KOPT-K1 (cell line): ENCODE results near the gene ZSWIM7.

Source experiments
- H3K27ac ChIP-seq: fragments of 200-600 bp; sonication (generic); 2 replicates; pipeline ENCODE4 v1.5.1; 2016; ENCODE audit warnings: antibody characterized with exemption, mild to moderate bottlenecking, low read depth, low read length; ENCODE audit not compliant: poor library complexity, severe bottlenecking
- H3K36me3 ChIP-seq: fragments of 200-600 bp; sonication (generic); 2 replicates; pipeline ENCODE4 v1.5.1; 2017; ENCODE audit warnings: antibody characterized with exemption, mild to moderate bottlenecking, low read length, moderate library complexity; ENCODE audit not compliant: insufficient read depth
- H3K9me3 ChIP-seq: fragments of 200-600 bp; sonication (generic); 2 replicates; pipeline ENCODE4 v1.5.1; 2017; ENCODE audit warnings: antibody characterized with exemption, low read length, mild to moderate bottlenecking; ENCODE audit not compliant: insufficient read depth, poor library complexity, severe bottlenecking

ZSWIM7 gene, protein sequence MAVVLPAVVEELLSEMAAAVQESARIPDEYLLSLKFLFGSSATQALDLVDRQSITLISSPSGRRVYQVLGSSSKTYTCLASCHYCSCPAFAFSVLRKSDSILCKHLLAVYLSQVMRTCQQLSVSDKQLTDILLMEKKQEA

DNA sequence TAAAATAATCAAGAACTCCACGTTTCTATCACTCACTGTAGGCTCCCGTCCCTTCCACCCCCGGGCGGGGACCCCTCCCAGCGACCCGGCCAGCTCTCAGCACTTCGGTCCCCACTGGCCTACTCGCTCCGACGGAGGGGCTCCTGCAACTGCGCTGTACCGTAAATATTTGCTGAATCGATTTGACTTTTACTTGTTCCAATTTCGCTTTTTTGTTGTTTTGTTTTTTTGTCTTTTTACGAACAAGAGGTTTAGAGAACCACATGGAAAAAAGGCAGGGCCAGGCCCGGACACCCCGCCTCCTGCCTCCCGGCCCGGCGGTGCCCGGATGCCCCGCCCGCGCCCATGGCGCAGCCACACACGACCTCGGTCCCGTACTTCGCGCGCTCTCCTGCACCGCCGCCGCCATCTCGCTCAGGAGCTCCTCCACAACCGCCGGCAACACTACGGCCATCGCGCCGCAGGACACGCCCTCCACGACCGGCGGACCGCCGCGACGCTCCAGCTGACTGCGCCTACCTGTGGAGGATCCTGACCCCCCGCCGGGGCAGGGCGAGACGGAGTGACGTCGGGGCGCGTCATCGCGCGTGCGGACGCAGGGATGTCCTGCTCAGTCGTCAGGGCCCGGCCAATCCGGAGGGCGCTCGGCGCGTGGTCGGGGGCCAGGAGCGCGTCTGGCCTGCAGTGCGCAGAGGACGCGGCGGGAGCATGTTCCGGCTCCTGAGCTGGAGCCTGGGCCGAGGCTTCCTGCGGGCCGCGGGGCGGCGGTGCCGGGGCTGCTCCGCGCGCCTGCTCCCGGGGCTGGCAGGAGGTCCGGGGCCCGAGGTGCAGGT, at the start of gene ZSWIM7, which contains the start of gene TTC19:
Gene ZSWIM7 (minus strand): TSS at position 564 of the 833 bp plus-strand sequence. CDS start 110 bp downstream, at position 454.
Gene TTC19 (plus strand): TSS at position 684 of the 833 bp plus-strand sequence. CDS start 25 bp downstream, at position 709.
- Histone ChIP-seq H3K36me3 (peaks cover 33% of the 10 kb centered on the region), H3K9me3 (no peaks in the 10 kb centered on the region), H3K27ac (peak within 1 kb of the TSS; percentile 80)

DNA sequence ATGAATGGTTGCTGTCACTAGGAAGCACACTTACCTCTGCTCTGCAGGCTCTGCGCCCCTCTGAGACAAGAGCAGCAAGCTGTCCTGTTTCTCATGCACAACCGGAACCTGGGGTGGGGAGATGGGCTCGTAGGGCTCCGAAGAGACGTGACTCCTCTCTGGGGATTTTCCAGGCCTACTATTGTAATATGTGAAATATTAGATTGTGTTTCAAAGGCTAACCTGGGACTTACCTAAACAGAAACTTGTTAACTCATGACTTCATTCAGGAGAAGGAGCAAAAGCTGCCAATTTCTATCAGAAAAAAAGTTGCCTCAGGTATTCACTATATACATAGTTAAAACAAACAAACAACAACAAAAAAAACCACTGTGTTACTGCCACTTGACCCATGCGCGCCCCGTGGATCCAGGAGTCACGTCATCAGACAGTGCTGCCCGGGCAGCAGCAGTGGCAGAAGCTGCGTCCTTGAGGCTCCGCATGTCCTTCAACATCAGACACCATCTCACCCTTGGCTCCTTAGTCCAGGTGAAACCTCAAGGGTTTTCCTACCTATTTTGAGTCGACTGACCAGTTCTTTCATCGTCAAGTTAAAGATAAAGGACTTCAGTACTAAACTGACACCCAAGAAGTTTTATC, 49.4 kb upstream of the ZSWIM7 start:
- H3K36me3 ChIP-seq, result peaks cover 92% of the 10 kb centered on the region
- no peaks in the 10 kb centered on the region for H3K9me3 ChIP-seq
- no peak overlapping the region for H3K27ac ChIP-seq

DNA sequence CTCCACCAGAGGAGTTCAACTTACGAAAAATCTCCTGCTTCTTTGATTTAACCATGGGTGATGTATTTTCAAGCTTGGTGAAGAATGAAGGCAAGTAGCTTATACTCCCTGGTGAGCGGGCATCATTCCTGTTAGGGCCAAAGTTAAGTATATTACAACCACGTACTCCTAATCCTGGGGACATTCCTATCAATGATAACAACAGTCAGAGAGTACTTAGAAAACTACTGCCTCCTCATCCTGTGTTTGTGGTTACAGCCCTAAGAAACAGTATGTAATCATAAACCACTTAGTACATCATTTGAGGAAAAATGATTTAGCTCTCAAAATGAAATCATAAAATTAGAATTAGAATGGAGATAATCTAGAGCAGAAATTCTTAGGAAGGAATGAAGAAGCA, 47.5 kb upstream of the ZSWIM7 start:
- Histone ChIP-seq H3K27ac (no peak overlapping the region), H3K36me3 (peaks cover 98% of the 10 kb centered on the region), H3K9me3 (no peaks in the 10 kb centered on the region)

DNA sequence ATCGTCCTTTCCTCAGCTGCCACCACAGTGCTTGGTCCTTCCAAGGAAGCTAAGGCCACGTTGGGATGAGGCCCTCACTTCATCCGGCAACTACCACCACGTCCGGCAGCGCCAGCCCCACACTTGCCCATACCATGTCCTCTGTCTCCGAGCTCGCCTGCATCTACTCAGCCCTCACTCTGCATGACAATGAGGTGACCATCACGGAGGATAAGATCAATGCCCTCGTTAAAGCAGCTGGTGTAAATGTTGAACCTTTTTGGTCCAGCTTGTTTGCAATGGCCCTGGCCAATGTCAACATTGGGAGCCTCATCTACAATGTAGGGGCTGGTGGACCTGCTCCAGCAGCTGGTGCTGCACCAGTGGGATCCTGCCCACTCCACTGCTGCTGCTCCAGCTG, 45.0 kb upstream of the ZSWIM7 start:
- Histone ChIP-seq H3K9me3 (no peaks in the 10 kb centered on the region), H3K36me3 (peaks cover 97% of the 10 kb centered on the region), H3K27ac (no peak overlapping the region)

DNA sequence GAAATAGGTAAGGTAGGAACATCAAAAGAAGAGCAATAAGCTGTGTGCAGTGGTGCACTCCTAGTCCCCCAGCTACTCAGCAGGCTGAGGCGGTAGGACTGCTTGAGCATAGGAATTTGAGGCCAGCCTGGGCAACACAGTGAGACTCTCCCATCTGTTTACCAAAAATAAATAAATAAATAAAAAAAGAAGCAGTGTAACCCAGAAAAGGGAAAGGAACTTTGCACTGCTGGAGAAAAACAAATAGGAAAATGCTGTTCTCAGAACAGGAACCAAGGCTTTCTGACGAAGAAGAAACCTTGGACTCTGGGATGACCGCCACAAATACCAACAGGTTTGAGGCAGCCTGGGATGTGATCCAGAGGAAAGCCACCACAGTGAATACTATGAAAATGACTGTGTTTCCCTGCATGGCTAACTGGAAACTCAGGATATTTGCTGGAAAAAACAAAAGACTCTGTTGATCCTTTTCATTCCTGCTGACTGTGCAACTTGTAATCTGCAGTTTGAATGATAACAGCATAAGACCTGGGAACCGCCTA, 41.3 kb upstream of the ZSWIM7 start:
- H3K27ac ChIP-seq, result no peak overlapping the region
- H3K36me3 ChIP-seq, result peaks cover 97% of the 10 kb centered on the region
- no peaks in the 10 kb centered on the region for H3K9me3 ChIP-seq

DNA sequence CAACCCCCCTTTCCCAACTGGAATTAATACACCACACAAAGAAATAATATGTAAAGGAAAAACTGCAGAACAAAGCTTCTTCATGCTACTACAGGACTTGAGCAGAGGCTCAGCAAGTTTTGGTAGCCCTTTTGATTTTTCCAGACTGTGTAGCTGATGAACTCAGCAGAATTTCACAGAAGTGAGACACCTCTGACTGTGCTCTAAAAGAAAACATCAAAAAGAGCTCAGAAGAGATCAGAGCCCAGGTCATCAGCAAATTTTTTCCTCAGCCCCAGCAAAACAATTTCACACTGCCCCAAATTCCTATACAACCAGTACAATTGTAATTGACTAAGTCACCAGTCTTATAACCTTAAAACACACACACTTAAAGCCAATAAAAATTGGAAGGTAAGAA, 38.1 kb upstream of the ZSWIM7 start:
- no peaks in the 10 kb centered on the region for H3K9me3 ChIP-seq
- H3K36me3 ChIP-seq, result peaks cover 97% of the 10 kb centered on the region
- H3K27ac ChIP-seq, result no peak overlapping the region

DNA sequence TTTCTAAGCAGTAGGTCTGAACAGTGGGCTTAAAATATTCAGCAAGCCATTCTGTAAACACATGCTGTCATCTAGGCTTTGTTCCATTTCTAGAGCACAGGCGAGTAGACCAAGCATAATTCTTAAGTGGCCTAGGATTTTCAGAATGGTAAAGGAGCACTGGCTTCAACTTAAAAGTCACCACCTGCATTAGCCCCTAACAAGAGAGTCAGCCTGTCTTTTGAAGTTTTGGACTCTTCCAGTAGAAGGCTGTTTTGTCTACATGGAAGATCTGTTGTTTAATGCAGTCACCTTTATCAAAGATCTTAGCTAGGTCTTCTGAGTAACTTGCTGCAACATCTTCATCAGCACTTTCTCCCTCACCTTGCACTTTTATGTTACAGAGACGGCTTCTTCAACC, 36.8 kb upstream of the ZSWIM7 start:
- Histone ChIP-seq H3K36me3 (peaks cover 99% of the 10 kb centered on the region), H3K27ac (no peak overlapping the region), H3K9me3 (no peaks in the 10 kb centered on the region)

DNA sequence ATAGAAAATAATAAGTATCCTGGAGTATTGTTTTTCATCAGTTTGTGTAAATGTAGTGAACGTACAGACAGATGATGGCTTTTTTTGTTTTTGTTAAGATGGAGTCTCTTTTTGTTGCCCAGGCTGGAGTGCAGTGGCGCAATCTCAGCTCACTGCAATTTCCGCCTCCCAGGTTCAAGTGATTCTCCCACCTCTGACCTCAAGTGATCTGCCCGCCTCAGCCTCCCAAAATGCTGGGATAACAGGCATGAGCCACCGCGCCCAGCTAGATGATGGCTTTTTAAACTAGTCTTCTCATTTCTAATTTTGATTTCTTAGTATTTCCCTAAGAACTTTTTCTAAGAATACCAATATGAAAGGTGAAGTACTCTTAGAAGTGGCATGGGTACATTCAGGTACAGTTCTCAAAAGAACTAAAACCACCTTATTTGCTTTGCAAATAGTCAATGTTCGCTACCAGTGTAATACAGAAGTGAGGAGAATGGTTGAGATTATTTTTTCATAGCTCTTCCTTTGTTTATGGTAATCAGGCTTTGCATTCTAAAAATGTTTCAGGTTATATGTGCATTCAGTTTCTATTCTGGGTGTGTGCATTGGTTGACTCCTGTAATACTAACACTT, 34.3 kb upstream of the ZSWIM7 start:
- Histone ChIP-seq H3K9me3 (no peaks in the 10 kb centered on the region), H3K27ac (no peak overlapping the region), H3K36me3 (peaks cover 99% of the 10 kb centered on the region)

DNA sequence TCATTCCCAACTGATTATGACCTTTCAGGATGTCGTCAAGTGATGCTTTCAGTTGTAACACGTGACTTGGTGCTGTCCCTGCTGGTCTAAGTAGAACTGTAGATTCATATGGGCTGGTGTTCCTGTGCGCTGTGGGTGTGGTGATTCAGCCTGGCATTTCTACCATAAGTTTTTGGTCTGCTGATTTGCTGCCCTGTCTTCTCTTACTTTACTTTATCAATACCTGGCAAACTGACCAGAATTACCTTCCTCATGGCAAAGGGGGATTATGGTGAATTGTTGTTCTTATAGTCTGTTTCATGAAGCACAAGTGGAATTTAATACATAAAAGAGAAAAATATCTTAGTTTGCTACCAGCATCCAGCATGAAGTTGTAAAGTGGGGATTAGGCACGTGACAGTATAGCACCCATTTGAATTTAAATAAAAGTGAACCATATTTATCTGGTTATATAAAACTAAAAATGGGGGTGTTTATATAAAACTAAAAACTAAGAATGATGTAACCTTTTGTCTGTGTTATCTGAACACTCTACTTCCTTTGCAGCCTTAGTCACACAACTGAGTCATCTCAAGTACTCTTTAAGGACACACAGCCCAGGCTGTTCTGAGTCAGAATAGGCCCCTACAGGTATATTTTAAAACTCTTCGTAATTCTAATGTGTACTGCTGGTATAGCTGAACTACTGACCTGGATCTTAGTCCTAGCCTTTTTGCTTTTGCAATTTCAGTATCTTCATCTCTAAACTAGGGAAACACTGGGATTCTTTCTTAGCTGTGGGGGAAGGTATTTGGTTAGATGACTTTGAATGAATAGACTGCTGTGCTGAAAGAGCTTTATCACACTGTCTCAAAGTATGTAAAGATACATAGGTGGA, 28.4 kb upstream of the ZSWIM7 start:
- no peaks in the 10 kb centered on the region for H3K9me3 ChIP-seq
- peaks cover 99% of the 10 kb centered on the region for H3K36me3 ChIP-seq
- no peak overlapping the region for H3K27ac ChIP-seq

DNA sequence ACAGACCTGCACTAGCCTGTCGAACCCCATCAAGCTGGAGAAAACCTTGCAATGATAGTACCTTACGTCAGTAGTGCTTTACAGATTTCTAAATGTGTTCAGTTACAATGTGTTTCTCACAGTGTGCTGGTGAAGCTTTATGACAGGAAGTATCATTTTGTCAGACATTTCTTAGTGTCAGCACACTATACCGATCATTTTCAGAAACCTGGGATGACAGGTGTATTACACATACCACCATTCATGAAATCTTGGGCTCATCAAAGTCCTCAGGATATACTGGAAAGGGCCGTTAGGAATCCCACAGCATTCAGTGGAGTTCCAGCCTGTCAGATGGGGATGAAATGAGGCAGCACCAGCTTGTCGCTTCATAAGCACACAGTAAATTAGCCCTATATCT, 27.4 kb upstream of the ZSWIM7 start:
- Histone ChIP-seq H3K36me3 (peaks cover 99% of the 10 kb centered on the region), H3K27ac (no peak overlapping the region), H3K9me3 (no peaks in the 10 kb centered on the region)

DNA sequence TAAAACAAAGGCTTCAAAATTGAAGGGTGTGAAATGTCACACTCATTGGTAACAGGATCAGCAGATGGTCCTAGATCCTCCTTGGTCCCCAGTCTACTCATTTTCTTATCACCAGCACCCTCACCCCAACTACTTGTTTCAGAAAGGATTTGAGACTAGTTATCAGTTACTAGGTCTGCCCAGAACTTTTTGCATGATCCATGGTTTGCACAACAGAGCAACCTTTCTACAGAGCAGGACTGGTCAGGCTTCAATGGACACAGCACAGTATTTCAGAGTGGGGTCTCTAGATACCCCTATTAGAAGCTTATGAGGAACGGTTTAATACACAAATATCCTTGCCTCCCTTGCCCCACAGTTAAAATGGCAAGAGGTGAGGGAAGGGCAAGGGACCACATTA, 25.7 kb upstream of the ZSWIM7 start:
- no peaks in the 10 kb centered on the region for H3K9me3 ChIP-seq
- H3K36me3 ChIP-seq, result peaks cover 99% of the 10 kb centered on the region
- H3K27ac ChIP-seq, result no peak overlapping the region

DNA sequence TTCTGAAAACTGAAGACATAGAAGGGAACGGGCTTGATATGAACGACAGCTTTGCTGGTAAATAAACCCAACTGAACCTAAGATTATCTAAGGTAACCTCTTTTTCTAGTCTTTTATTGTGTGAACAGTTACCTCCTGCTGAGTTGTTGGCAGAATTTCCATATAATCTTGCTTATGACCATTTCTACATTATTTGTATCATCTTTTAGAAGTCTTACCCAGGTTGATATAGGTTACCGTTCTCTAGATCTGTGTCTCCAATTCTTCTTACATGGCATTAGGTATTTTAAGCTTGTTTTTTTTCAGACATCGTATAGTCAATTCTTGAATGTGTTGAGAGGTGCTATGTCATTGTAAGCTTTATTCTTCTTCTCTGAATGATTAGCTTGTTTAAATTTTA, 24.4 kb upstream of the ZSWIM7 start:
- Histone ChIP-seq H3K36me3 (peaks cover 99% of the 10 kb centered on the region), H3K27ac (no peak overlapping the region), H3K9me3 (no peaks in the 10 kb centered on the region)

DNA sequence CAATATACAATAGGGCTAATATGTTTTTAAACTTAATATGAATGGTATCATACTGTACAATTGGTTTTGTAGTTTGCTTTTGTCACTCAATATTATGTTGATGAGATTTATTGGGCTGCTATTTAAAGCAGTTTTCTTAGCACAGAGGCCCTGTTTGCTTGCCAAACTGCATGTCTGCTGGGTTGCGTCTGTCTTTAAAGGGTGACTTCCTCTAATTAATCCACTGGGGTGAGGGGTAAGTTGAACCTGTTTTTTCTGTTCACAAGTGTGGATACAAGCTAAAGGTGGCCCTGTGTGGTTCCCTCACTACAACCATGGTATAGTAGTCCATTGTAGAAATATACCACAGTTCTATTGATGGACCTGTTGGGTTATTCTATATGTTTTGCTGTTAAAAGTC, 19.8 kb upstream of the ZSWIM7 start:
- peaks cover 95% of the 10 kb centered on the region for H3K36me3 ChIP-seq
- H3K9me3 ChIP-seq, result no peaks in the 10 kb centered on the region
- H3K27ac ChIP-seq, result no peak overlapping the region

DNA sequence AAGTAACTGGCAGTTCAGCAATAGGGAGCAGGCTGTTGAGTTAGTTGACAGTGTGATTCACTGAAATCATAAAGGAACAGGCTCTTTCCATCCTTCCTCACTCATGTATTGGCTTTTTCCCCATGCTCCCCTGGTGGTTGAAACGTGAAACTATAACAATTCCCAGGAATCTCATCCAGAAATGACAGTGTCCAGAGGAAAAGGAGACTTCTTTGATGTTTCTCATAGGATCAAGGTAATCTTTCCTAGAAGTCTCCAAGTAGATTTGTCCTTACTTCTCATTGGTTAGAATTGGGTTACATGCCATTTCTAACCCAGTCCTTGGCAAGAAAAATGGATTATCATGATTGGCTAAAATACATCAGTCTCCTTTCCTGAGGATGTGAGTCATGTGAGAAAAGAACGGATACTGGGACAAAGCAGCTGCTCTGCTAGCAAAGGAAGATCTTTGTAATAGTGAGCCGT, 14.5 kb upstream of the ZSWIM7 start:
- Histone ChIP-seq H3K36me3 (peaks cover 91% of the 10 kb centered on the region), H3K27ac (no peak overlapping the region), H3K9me3 (no peaks in the 10 kb centered on the region)
